ENCODE results near the gene FKTN.

FKTN gene

GRCh38 chr9:105632807-105633206 lies 74.9 kb downstream of the FKTN start:
- in situ Hi-C loops (cut with HindIII; ENCODE audit: low sequenced_read_pairs): no loop called here

- in situ Hi-C loops (cut with HindIII; ENCODE audit: low sequenced_read_pairs): no loop called here
Measured at GRCh38 chr9:105633411-105633810, 75.5 kb downstream of the FKTN start.

DNA sequence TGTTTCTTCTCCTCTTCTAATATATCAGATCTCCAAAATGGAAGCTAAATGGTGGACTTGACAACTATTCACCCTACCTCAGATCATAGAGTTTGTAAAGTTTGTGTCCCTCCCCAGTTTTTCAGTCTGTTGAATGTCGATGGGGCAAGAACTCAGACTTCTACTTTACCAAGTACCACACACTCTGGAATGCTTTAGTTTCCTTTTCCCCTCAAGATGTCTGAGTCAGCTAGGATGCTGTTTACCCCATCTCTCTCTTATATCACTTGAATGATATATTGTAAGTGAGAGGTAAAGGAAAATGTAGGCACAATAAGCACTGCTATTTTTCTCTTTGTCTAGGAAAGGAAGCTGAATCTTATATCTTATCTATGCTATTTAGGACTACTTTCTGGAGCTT lies 78.4 kb downstream of the FKTN start:
- in situ Hi-C loops (cut with HindIII; ENCODE audit: low sequenced_read_pairs): no loop called here

DNA sequence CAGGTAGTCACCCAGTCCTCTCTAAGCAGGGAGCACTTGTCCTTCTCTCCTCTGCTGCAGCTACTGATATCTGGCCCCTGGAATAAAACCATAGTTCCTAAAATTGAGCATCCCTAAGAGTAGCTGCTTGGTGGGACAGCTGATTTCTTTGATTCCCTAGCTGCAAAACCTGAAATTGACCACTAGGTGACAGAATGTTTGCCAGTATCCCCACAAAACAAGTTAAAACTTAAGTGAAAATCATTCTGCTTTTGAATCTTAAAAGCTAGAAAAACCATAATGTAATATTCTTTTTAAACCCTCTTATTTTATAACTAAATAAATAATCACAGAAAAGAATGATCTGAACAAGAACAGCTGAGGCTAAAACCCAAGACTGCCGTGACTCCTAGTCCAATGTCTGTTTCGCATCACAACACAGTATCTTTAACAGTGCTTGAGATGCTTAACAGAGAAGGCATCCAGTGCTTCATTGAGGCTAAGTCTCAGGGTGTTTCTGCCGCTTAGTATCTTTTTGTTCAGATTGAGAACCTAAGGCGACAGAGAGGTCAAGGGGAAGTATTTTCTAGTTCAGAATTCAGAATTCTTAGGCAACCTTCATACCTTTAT lies 80.0 kb downstream of the FKTN start:
- in situ Hi-C loops (cut with HindIII; ENCODE audit: low sequenced_read_pairs): no loop called here

GRCh38 chr9:105639936-105640335 lies 82.0 kb downstream of the FKTN start:
- in situ Hi-C loops (cut with HindIII; ENCODE audit: low sequenced_read_pairs): no loop called here

- in situ Hi-C loops (cut with HindIII; ENCODE audit: low sequenced_read_pairs): no loop called here
Measured at GRCh38 chr9:105643795-105644194, 85.9 kb downstream of the FKTN start.

- in situ Hi-C loops (cut with HindIII; ENCODE audit: low sequenced_read_pairs): no loop called here
Measured at GRCh38 chr9:105646879-105647594, 89.1 kb downstream of the FKTN start.

GRCh38 chr9:105647595-105648349 lies 89.8 kb downstream of the FKTN start:
- in situ Hi-C loops (cut with HindIII; ENCODE audit: low sequenced_read_pairs): no loop called here

GRCh38 chr9:105651806-105652205 lies 93.9 kb downstream of the FKTN start:
- in situ Hi-C loops (cut with HindIII; ENCODE audit: low sequenced_read_pairs): no loop called here

DNA sequence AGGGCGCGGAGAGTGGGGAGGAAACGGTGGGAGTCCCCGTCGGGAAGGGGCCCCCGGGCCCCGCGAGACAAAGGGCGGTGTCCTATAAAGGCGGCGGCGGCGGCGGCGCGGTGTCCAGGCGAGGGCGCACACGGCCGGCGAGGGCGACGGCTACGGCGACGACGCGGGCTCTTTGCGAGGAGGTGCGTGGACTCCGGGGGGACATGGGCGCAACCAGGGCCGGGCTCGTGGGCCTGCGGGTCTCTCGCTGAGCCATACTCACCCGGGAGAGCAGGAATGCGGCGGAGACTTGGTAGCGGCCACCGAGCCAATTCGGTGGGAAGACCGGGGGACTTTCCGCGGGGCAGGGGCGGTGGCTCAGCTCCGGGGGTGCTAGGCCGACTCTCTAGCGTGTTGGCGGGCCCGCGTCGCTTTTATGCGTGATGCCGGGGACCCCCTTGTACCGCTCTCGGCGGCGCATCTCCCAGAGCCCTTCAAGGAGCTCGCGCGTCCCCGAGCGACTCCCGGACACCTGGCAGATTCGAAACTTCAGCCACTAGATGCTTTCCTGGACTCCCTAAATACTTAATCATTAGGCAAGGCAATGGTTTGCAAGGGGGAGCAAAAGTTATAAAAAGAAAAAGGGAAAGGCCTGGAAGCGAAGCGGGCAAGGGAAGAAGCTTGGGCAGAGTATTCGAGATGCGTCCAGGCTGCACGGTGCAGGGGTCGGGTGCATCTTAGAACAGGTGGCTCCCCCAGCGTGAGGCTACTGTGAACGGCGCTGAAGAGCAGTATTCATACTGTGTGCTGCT lies 98.4 kb downstream of the FKTN start:
- in situ Hi-C loops (cut with HindIII; ENCODE audit: low sequenced_read_pairs): loop anchor here (5.0 kb wide), 1 partner anchor 34 kb away; no protein-coding TSS in a partner anchor

GRCh38 chr9:105658351-105658750 lies 100.4 kb downstream of the FKTN start:
- in situ Hi-C loops (cut with HindIII; ENCODE audit: low sequenced_read_pairs): loop anchor here (5.0 kb wide), 1 partner anchor 36 kb away; no protein-coding TSS in a partner anchor

GRCh38 chr9:105661011-105661410 lies 103.1 kb downstream of the FKTN start:
- in situ Hi-C loops (cut with HindIII; ENCODE audit: low sequenced_read_pairs): no loop called here

DNA sequence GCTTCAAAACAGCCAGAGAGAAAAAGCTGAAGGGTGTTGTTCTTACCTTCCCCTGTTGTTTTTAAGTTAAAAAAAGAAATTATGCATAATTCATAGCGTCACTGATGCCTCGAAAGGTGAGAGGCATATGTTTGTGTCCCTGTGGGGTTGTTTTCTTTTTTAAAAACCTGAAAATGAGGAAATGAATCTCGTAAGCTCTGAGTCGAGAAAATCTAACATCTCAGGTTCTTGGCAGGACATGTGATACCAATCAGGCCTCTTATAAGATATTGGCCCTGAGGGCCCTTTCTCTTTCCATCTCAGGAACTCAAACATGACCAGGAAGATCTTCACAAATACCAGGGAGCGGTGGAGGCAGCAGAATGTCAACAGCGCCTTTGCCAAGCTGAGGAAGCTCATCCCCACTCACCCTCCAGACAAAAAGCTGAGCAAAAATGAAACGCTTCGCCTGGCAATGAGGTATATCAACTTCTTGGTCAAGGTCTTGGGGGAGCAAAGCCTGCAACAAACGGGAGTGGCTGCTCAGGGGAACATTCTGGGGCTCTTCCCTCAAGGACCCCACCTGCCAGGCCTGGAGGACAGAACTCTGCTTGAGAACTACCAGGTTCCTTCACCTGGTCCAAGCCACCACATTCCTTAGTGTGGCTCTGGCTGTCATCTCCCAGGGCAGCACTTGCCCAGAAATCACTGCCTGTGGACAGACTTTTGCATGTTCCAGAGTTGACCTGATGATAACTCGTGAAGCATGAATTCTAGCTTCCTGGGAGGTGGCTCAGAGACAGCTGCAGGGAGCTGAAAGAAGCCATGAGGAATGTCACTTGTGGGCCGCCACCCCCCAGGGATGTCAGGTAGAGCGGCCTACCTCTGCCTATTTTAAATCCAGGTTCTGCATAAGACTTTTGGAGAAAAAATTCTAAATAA lies 104.5 kb downstream of the FKTN start, which contains the start of gene TAL2:
TSS of gene TAL2 (plus strand) at position 274 of the 921 bp plus-strand sequence. CDS start at position 314, 40 bp downstream.
- in situ Hi-C loops (cut with HindIII; ENCODE audit: low sequenced_read_pairs): no loop called here

GRCh38 chr9:105663914-105664313 lies 106.0 kb downstream of the FKTN start:
- in situ Hi-C loops (cut with HindIII; ENCODE audit: low sequenced_read_pairs): no loop called here

DNA sequence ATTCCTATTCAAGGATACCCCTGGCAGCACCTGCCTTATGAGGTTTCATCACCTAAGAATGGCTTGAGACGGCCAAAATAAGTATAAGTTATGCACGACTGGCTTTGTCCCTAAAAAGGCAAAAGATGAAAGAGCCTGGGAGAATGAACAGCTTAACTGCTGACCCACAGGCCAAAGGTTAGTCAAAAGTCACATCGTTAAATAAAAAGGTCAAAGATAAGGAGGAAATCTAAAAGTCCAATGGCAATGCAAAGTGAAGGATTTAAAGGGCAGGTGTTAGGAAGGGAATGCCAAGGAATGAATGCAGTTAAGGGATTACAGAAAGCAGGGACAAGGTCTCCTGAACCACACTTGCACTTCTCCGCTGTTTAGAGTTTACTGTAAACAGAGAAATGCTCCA lies 109.9 kb downstream of the FKTN start:
- in situ Hi-C loops (cut with HindIII; ENCODE audit: low sequenced_read_pairs): loop anchor here (5.0 kb wide), 1 partner anchor 44 kb away; no protein-coding TSS in a partner anchor

GRCh38 chr9:105670315-105670714 lies 112.4 kb downstream of the FKTN start:
- in situ Hi-C loops (cut with HindIII; ENCODE audit: low sequenced_read_pairs): no loop called here

DNA sequence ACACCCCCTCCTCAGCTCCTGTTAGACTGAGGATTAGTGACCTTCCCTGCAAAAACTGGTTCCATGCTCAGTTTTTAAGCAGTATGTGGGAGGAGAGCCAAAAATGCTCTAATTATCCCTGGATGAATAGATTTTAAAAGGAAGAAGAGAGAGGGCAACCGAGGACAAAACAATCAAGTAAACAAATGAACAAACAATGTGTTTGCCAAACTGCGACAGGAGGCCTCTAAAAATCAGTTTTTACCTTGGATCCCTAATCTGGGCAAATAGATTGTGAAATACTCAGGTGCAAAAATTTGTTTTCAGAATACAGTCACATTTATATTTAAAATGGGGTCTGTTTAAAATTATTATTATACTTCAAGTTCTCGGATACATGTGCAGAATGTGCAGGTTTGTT lies 112.8 kb downstream of the FKTN start:
- in situ Hi-C loops (cut with HindIII; ENCODE audit: low sequenced_read_pairs): no loop called here

- in situ Hi-C loops (cut with HindIII; ENCODE audit: low sequenced_read_pairs): no loop called here
Measured at GRCh38 chr9:105672711-105673234, 114.8 kb downstream of the FKTN start.

DNA sequence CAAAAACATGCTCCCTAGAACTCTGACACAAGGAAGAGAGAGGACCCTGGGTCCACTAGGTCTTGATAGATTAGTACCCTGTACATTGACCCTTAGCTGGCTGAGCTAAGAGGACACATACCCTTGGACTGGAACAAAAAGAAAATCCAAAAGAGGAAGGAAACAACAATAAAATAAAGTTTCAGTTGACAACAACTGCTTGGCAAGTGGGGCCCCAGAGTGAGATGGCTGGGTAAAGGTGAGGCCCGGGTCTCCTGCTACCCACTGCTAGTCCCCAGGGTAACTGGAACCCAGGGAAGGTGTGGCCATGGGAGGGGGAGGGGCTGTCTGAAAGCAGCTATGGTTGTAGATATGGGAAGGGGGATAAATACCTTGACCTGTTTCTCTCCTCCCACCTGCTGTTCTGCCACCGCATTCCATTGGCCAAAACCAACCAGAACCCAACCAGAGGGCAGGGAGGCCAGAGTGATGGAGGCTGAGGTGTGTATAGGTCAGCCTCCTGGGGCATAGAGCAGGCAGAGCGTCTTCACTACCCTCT lies 116.0 kb downstream of the FKTN start:
- in situ Hi-C loops (cut with HindIII; ENCODE audit: low sequenced_read_pairs): no loop called here

All from endothelial cell of hepatic sinusoid (primary cell).